Stimulated activated CD8-positive, alpha-beta memory T cell treated with anti-CD3 and anti-CD28 coated beads, Interleukin-7, amount 100 ng/mL, for 1 hour (primary cell): ENCODE data around the gene KL.

ENCODE experiments used
- DNase-seq, 2 donors: peaks; one replicate each; pipeline ENCODE4 v3.0.0-alpha.2; 2020; ENCODE audit warnings: low read depth in 2 of 2

KL gene

GRCh38 chr13:33034882-33035520, 18.8 kb downstream of the KL start:
- no peak for DNase-seq

GRCh38 chr13:33037673-33038072, 21.4 kb downstream of the KL start:
- DNase-seq: no peak

GRCh38 chr13:33040090-33040489, 23.9 kb downstream of the KL start:
- DNase-seq: no peak

GRCh38 chr13:33045851-33046592, 29.8 kb downstream of the KL start:
- no peak for DNase-seq

- DNase-seq: no peak
These were observed 33.9 kb downstream of the KL start for GRCh38 chr13:33050161-33050560.

- DNase-seq: no peak
These were observed 35.4 kb downstream of the KL start for GRCh38 chr13:33051632-33052031.

- DNase-seq: no peak
These were observed 36.5 kb downstream of the KL start for GRCh38 chr13:33052506-33053280.

GRCh38 chr13:33053397-33054066, 37.3 kb downstream of the KL start:
- DNase-seq: no peak

- no peak for DNase-seq
These were observed 41.0 kb downstream of the KL start for GRCh38 chr13:33057019-33057780.

GRCh38 chr13:33058776-33059327, 42.6 kb downstream of the KL start:
- DNase-seq: no peak

- DNase-seq: no peak
These were observed 44.6 kb downstream of the KL start for GRCh38 chr13:33060815-33061214.

GRCh38 chr13:33066329-33066728, 50.1 kb downstream of the KL start:
- DNase-seq: no peak

- no peak for DNase-seq
These were observed 53.1 kb downstream of the KL start for GRCh38 chr13:33069365-33069764.

GRCh38 chr13:33070713-33071112, 54.5 kb downstream of the KL start:
- no peak for DNase-seq

- no peak for DNase-seq
These were observed 56.1 kb downstream of the KL start for GRCh38 chr13:33072282-33072681.

- no peak for DNase-seq
These were observed 56.5 kb downstream of the KL start for GRCh38 chr13:33072759-33073158.

GRCh38 chr13:33073338-33073737, 57.1 kb downstream of the KL start:
- no peak for DNase-seq

- no peak for DNase-seq
These were observed 60.1 kb downstream of the KL start for GRCh38 chr13:33076001-33076992.

GRCh38 chr13:33078263-33078662, 62.0 kb downstream of the KL start:
- DNase-seq: no peak

GRCh38 chr13:33079960-33080359, 63.7 kb downstream of the KL start:
- no peak for DNase-seq
